Endodermal cell (in vitro differentiated cells): ENCODE measurements around the gene BEST4. TPM values are rescaled to one million over a fixed set of nuclear protein-coding genes. Genes with fewer than 3 reads are reported as not detected.
A peak's percentile ranks its signal among the peaks of the same experiment; 100 is the strongest.

Experiments used
- DNase-seq: peaks from one replicate; pipeline ENCODE4 v3.0.0-alpha.2; 2017
- H3K27ac ChIP-seq: 2 replicates; pipeline ENCODE4 v1.5.1; 2013; ENCODE audit warnings: mild to moderate bottlenecking, low read depth, low read length, moderate library complexity
- H3K27me3 ChIP-seq: 2 replicates; pipeline ENCODE4 v1.6.1; 2013; ENCODE audit warnings: mild to moderate bottlenecking, low read length, moderate library complexity; ENCODE audit not compliant: insufficient read depth, control insufficient read depth, poor library complexity, severe bottlenecking
- H3K36me3 ChIP-seq: 2 replicates; pipeline ENCODE4 v1.7.0; 2013; ENCODE audit warnings: mild to moderate bottlenecking, low read length, moderate library complexity; ENCODE audit not compliant: control insufficient read depth, insufficient read depth
- H3K4me1 ChIP-seq: one replicate; pipeline ENCODE4 v1.7.0; 2013; ENCODE audit warnings: low read length; ENCODE audit not compliant: control insufficient read depth, insufficient read depth
- H3K4me3 ChIP-seq: 2 replicates; pipeline ENCODE4 v1.5.1; 2013; ENCODE audit warnings: mild to moderate bottlenecking, low read length, moderate library complexity
- H3K9ac ChIP-seq: 2 replicates; pipeline ENCODE4 v1.6.1; 2013; ENCODE audit warnings: mild to moderate bottlenecking, low read length, moderate library complexity; ENCODE audit not compliant: poor library complexity, severe bottlenecking; ENCODE audit errors: extremely low read depth
- H3K9me3 ChIP-seq: 2 replicates; pipeline ENCODE4 v1.6.1; 2013; ENCODE audit warnings: mild to moderate bottlenecking, low read length, moderate library complexity; ENCODE audit not compliant: control insufficient read depth
- H3K27ac Mint-ChIP-seq: 2 replicates; pipeline ENCODE4 v1.8.0; 2020; ENCODE audit warnings: mixed read lengths
- H3K27me3 Mint-ChIP-seq: 2 replicates; pipeline ENCODE4 v1.8.0; 2021; ENCODE audit warnings: mild to moderate bottlenecking, mixed read lengths; ENCODE audit not compliant: insufficient read depth
- H3K36me3 Mint-ChIP-seq: 2 replicates; pipeline ENCODE4 v1.8.0; 2020; ENCODE audit warnings: low read depth, mixed read lengths
- H3K4me1 Mint-ChIP-seq: 2 replicates; pipeline ENCODE4 v1.8.0; 2020; ENCODE audit warnings: mixed read lengths
- H3K4me3 Mint-ChIP-seq: 2 replicates; pipeline ENCODE4 v1.8.0; 2020; ENCODE audit warnings: mild to moderate bottlenecking, moderate library complexity, mixed read lengths
- H3K9me3 Mint-ChIP-seq: 2 replicates; pipeline ENCODE4 v1.8.0; 2020; ENCODE audit warnings: mild to moderate bottlenecking, mixed read lengths
- WGBS, 2 experiments: methylation state at CpG; one replicate each; pipeline versions ENCODE4 v1.1.5 to v1.1.7; 2013; ENCODE audit warnings: missing lambda C conversion rate in 2 of 2, mixed read lengths in 1 of 2; ENCODE audit not compliant: insufficient coverage in 1 of 2, insufficient read length in 1 of 2; 5-methylcytosine and 5-hydroxymethylcytosine counted together
- total RNA-seq, 2 donors: library from RNA; stranded (reverse); fragmentation: NEBNext Ultra II Directional in 1 of 2; extraction: Animal tissue kit (Norgen Biotek cat#: 25700) in 1 of 2; gene quantifications; 2 replicates in 1 of 2; 3 replicates in 1 of 2; pipeline ENCODE4 v1.2.1, GENCODE V29; 2021
- TF ChIP-seq, protein P1 (sequence below): fragments of 200-600 bp; sonication (generic); conservative IDR thresholded peaks from 2 replicates; pipeline ENCODE4 v1.5.0; 2021; ENCODE audit warnings: antibody characterized with exemption, mild to moderate bottlenecking

BEST4 gene
- total RNA-seq, 2 donors from 2014 or later: 1.6 to 2.3 TPM

- Histone ChIP-seq H3K9me3 (no peaks in the 10 kb centered on the region), H3K36me3 (peaks cover 3% of the 10 kb centered on the region), H3K27ac (no peak overlapping the region), H3K4me3 (peak overlapping the region; percentile 49), H3K4me1 (peaks cover 5% of the 10 kb centered on the region), H3K9ac (peak overlapping the region; percentile 38), H3K27me3 (peaks cover 20% of the 10 kb centered on the region)
- Mint-ChIP-seq H3K9me3 (no peaks in the 10 kb centered on the region), H3K4me1 (peaks cover 9% of the 10 kb centered on the region), H3K36me3 (peaks cover 21% of the 10 kb centered on the region), H3K4me3 (peak overlapping the region; percentile 50), H3K27me3 (peaks cover 10% of the 10 kb centered on the region), H3K27ac (peak overlapping the region; percentile 16)
- WGBS, 2 experiments: 16 to 30% methylated on average over 16 to 71 of the region's 71 CpGs
- peak; percentile 85 for DNase-seq
- TF ChIP-seq, protein P1, sequence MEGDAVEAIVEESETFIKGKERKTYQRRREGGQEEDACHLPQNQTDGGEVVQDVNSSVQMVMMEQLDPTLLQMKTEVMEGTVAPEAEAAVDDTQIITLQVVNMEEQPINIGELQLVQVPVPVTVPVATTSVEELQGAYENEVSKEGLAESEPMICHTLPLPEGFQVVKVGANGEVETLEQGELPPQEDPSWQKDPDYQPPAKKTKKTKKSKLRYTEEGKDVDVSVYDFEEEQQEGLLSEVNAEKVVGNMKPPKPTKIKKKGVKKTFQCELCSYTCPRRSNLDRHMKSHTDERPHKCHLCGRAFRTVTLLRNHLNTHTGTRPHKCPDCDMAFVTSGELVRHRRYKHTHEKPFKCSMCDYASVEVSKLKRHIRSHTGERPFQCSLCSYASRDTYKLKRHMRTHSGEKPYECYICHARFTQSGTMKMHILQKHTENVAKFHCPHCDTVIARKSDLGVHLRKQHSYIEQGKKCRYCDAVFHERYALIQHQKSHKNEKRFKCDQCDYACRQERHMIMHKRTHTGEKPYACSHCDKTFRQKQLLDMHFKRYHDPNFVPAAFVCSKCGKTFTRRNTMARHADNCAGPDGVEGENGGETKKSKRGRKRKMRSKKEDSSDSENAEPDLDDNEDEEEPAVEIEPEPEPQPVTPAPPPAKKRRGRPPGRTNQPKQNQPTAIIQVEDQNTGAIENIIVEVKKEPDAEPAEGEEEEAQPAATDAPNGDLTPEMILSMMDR: peak; percentile 50
These were observed 3.6 kb downstream of the BEST4 start for GRCh38 chr1:44784094-44785028.

DNA sequence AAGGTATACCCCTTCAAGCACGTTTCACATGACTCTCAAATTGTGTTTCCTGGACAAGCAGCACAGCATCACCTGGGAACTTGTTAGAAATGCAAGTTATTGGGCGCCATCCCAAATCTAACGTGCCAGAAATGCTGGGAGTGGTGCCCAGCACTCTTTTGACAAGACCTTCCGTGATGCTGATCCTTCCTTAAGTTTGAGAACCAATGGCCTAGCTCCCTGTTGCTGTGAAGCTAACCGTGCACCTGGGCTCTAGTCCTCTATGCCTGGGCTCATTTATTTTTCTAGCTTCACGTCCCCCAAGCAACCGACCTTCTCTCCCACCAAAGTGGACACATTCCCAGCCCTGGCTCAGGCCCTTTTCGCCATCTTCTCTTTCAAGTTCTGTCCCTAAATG lies 4.3 kb downstream of the BEST4 start:
- Mint-ChIP-seq H3K27me3 (peaks cover 10% of the 10 kb centered on the region), H3K36me3 (peaks cover 28% of the 10 kb centered on the region), H3K4me3 (peak overlapping the region; percentile 50), H3K4me1 (peaks cover 9% of the 10 kb centered on the region), H3K9me3 (no peaks in the 10 kb centered on the region), H3K27ac (peak overlapping the region; percentile 16)
- peaks cover 20% of the 10 kb centered on the region for H3K27me3 ChIP-seq
- H3K36me3 ChIP-seq: peaks cover 10% of the 10 kb centered on the region
- TF ChIP-seq, protein P1: no peak
- no peak for DNase-seq
- no peaks in the 10 kb centered on the region for H3K9me3 ChIP-seq
- no peak overlapping the region for H3K27ac ChIP-seq
- H3K4me3 ChIP-seq: peak overlapping the region; percentile 49
- 80 to 83% methylated on average over 7 to 8 of the region's 8 CpGs for WGBS, 2 experiments
- H3K4me1 ChIP-seq: peaks cover 5% of the 10 kb centered on the region
- peak overlapping the region; percentile 38 for H3K9ac ChIP-seq

DNA sequence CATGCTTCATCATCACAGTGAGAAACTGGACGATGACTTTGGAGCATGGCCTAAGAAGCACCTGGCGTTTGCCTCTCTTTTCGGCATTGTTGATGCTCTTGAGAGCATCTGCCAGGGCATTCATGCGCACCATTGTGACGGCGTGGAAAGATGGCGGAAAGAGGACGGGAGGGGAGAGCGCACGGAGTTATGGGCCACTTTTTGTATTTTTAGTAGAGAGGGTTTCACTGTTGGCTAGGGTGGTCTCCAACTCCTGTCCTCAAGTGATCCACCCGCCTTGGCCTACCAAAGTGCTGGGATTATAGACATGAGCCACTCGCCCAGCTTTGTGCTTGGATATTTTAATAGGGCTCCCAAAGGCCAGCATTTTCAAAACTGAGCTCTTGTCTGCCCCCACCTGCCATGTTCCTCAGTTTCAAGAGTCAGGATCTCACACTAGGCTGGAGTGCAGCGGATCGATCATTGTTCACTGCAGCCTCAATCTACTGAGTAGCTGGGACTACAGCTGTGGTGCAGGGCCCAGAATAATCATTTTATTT lies 7.3 kb downstream of the BEST4 start:
- Mint-ChIP-seq H3K27ac (no peak overlapping the region), H3K4me3 (no peak overlapping the region)

More for the DNA sequence above, 7.3 kb downstream of the BEST4 start:
- H3K36me3 ChIP-seq: peaks cover 38% of the 10 kb centered on the region
- H3K4me1 ChIP-seq: no peaks in the 10 kb centered on the region
- H3K4me3 ChIP-seq: no peak overlapping the region
- TF ChIP-seq, protein P1: peak; percentile 19
- H3K36me3 Mint-ChIP-seq: peaks cover 57% of the 10 kb centered on the region
- H3K4me1 Mint-ChIP-seq: peaks cover 16% of the 10 kb centered on the region
- no peak overlapping the region for H3K27ac ChIP-seq
- no peak for DNase-seq
- peaks cover 6% of the 10 kb centered on the region for H3K27me3 Mint-ChIP-seq
- 96 to 97% methylated on average over 10 to 14 of the region's 14 CpGs for WGBS, 2 experiments
- peaks cover 11% of the 10 kb centered on the region for H3K27me3 ChIP-seq
- H3K9me3 ChIP-seq: no peaks in the 10 kb centered on the region
- H3K9ac ChIP-seq: no peak overlapping the region
- no peaks in the 10 kb centered on the region for H3K9me3 Mint-ChIP-seq
